ENCODE results near the gene DCLK1. TPM values are rescaled to one million over a fixed set of nuclear protein-coding genes. Genes with fewer than 3 reads are reported as not detected.

Gene DCLK1
- total and polyA plus RNA-seq, 10 of the 15 experiments (the other 5 are each of a cell fraction or from before 2014, with no cell fraction given) = not detected

- TF ChIP-seq IRF5 (IDR thresholded peaks at IDR 0.05; ENCODE audit: borderline replicate concordance) (no peak), JUND (IDR thresholded peaks at IDR 0.05; ENCODE audit: low read depth, low read length) (no peak)
Observed at GRCh38 chr13:35812736-35813135, 318.4 kb downstream of the DCLK1 start (continued).

DNA sequence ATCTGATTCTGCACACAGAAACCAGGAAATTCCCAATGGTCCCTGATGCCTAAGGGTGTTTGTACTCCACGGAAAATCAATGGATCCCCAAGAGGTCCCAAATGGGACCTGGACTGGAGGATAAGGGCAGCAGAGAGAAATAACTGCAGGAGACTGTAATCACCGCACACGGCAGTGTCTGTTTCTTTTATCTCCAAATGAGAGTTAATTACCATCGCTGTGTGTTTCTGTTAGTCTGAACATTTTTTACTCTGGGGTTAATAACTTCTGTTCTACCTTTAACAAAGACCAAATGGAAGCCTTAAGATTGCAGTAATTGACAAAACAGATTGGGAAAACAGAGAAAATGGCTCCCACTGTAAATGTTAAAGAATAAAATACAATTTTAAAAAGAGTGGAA is 320.9 kb downstream of the DCLK1 start:
- WGBS (ENCODE audit: insufficient coverage, insufficient replicate concordance, low lambda C conversion rate, missing lambda C conversion rate) = 70% methylated on average over 4 of the region's 4 CpGs
- H3K27me3 ChIP-seq (replicated peaks in 1 of 2; ENCODE audit: control insufficient read depth in 2 of 2, insufficient read depth in 2 of 2, low read length in 1 of 2) = no peaks in the 10 kb centered on the region
- in situ Hi-C loops (cut with MboI) (no loop called here), intact Hi-C loops (cut with micrococcal nuclease; ENCODE audit: unreplicated experiment) (no loop called here)
- H3K79me2 ChIP-seq (ENCODE audit: control insufficient read depth, insufficient read depth, low read length) = no peaks in the 10 kb centered on the region
- ChIA-PET SMC1A (ENCODE audit: uncharacterized antibody, unreplicated experiment) (interaction anchor here (1.0 kb wide), 1 partner anchor 21 kb away, joined by 3 read pairs; no protein-coding TSS in a partner anchor), RAD21 (ENCODE audit: unreplicated experiment) (no interaction called here), POLR2A (no interaction called here), CTCF (interaction anchor here (1.2 kb wide), 1 partner anchor 8 kb away, joined by 3 read pairs; no protein-coding TSS in a partner anchor)
- no peaks in the 10 kb centered on the region for H3K36me3 ChIP-seq (ENCODE audit: control insufficient read depth in 2 of 2, insufficient read depth in 2 of 2, low read length in 1 of 2)
- DNase-seq (ENCODE audit: low read depth, low spot score) (no peak), FAIRE-seq (no peak), ATAC-seq (no peak)
- H3K4me3 ChIP-seq = no peak overlapping the region
- H3K4me1 ChIP-seq (ENCODE audit: control insufficient read depth, insufficient read depth, low read length) = no peaks in the 10 kb centered on the region
- H3K27ac ChIP-seq (ENCODE audit: control insufficient read depth, insufficient read depth) = no peak overlapping the region
- no peak overlapping the region for H3K9ac ChIP-seq (ENCODE audit: control insufficient read depth, insufficient read depth, low read length)
- no peaks in the 10 kb centered on the region for H4K20me1 ChIP-seq (ENCODE audit: control insufficient read depth, insufficient read depth)
- H3K9me3 ChIP-seq (replicated peaks; ENCODE audit: control insufficient read depth, insufficient read depth, low read length) = no peaks in the 10 kb centered on the region
- no peak overlapping the region for H3K4me2 ChIP-seq (ENCODE audit: control insufficient read depth, insufficient read depth)
- no peak overlapping the region for H2AFZ ChIP-seq (ENCODE audit: control insufficient read depth, low read depth, low read length)
- no TSS peak for BruUV-seq (replicated peaks)
- no peak for TF ChIP-seq SP1 (IDR thresholded peaks at IDR 0.05; ENCODE audit: low read depth, low read length)
- TF ChIP-seq NFIC (IDR thresholded peaks at IDR 0.05; ENCODE audit: low read depth, low read length) = no peak
- no peak for TF ChIP-seq PAX8 (IDR thresholded peaks at IDR 0.05)
- no peak for TF ChIP-seq SREBF1 (IDR thresholded peaks at IDR 0.05; ENCODE audit: low read length)
- no peak for TF ChIP-seq SMAD5 (IDR thresholded peaks at IDR 0.05; ENCODE audit: low read depth)
- no peak for TF ChIP-seq NBN (IDR thresholded peaks at IDR 0.05)
- no peak for TF ChIP-seq ZBED1 (IDR thresholded peaks at IDR 0.05; ENCODE audit: borderline replicate concordance)
- no peak for TF ChIP-seq CEBPB (IDR thresholded peaks at IDR 0.05; ENCODE audit: borderline replicate concordance in 1 of 2, low read depth in 2 of 2, low read length in 2 of 2)
- TF ChIP-seq CHD4 (IDR thresholded peaks at IDR 0.05) = no peak
- TF ChIP-seq GATAD2B (conservative IDR thresholded peaks at IDR 0.05; ENCODE audit: low read depth) = no peak
- TF ChIP-seq ZNF687 (IDR thresholded peaks at IDR 0.05) = no peak
- TF ChIP-seq TCF7 (IDR thresholded peaks at IDR 0.05; ENCODE audit: borderline replicate concordance) = no peak
- no peak for TF ChIP-seq CBX5 (IDR thresholded peaks at IDR 0.05; ENCODE audit: low read depth)
- no peak for TF ChIP-seq BHLHE40 (IDR thresholded peaks at IDR 0.05; ENCODE audit: borderline replicate concordance in 1 of 2, low read depth in 2 of 2, low read length in 1 of 2)
- TF ChIP-seq, protein P1, sequence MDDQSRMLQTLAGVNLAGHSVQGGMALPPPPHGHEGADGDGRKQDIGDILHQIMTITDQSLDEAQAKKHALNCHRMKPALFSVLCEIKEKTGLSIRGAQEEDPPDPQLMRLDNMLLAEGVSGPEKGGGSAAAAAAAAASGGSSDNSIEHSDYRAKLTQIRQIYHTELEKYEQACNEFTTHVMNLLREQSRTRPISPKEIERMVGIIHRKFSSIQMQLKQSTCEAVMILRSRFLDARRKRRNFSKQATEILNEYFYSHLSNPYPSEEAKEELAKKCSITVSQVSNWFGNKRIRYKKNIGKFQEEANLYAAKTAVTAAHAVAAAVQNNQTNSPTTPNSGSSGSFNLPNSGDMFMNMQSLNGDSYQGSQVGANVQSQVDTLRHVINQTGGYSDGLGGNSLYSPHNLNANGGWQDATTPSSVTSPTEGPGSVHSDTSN (IDR thresholded peaks at IDR 0.05; ENCODE audit: insufficient replicate concordance, low read depth, low read length) = no peak
